GM13976 (cell line): ENCODE data around the gene NMD3.
A peak's percentile ranks its signal among the peaks of the same experiment; 100 is the strongest.
"Not testable (repeated sequence)": the region's sequence is repeated elsewhere in the genome, so short reads cannot be mapped to it uniquely, and the experiment has no call there.

Experiments
- DNase-seq: peaks from one replicate; pipeline ENCODE4 v3.0.0; 2012; ENCODE audit warnings: low spot score
- in situ Hi-C: fragments of 300-500 bp; cut with MboI; formaldehyde crosslinking; loops from one replicate; pipeline ENCODE4 v1.12.0; 2022; ENCODE audit warnings: low sequenced_read_pairs, mixed read lengths, inconsistent platforms; ENCODE audit not compliant: unreplicated experiment
- TF ChIP-seq, protein P1 (sequence below): IDR thresholded peaks from 2 replicates; pipeline ENCODE4 v1.5.1; 2012; ENCODE audit warnings: borderline replicate concordance, mild to moderate bottlenecking; ENCODE audit not compliant: insufficient read depth; ENCODE audit errors: extremely low read depth, missing control alignments, control extremely low read depth

The NMD3 gene

DNA sequence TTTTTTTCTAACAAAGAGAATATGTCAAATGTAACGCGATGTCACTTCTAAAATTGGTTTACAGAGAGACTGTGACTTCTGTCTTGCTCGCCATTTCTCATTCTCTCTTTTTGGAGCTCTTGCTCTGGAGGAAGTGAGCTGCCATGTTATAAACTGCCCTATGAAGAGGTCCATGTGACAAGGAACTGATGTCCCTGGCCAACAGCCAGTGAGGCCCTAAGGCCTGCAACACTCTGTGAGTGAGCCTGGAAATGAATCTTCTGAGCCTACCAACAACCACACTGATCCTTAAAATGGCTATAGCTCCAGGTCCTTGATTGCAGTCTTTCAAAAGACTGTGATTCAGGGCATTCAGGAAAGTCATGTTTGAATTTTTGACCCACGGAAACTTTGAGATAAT lies 49.9 kb downstream of the NMD3 start:
- TF ChIP-seq, protein P1, sequence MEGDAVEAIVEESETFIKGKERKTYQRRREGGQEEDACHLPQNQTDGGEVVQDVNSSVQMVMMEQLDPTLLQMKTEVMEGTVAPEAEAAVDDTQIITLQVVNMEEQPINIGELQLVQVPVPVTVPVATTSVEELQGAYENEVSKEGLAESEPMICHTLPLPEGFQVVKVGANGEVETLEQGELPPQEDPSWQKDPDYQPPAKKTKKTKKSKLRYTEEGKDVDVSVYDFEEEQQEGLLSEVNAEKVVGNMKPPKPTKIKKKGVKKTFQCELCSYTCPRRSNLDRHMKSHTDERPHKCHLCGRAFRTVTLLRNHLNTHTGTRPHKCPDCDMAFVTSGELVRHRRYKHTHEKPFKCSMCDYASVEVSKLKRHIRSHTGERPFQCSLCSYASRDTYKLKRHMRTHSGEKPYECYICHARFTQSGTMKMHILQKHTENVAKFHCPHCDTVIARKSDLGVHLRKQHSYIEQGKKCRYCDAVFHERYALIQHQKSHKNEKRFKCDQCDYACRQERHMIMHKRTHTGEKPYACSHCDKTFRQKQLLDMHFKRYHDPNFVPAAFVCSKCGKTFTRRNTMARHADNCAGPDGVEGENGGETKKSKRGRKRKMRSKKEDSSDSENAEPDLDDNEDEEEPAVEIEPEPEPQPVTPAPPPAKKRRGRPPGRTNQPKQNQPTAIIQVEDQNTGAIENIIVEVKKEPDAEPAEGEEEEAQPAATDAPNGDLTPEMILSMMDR, result no peak
- DNase-seq, result no peak
- in situ Hi-C loops, result loop anchor here (10.0 kb wide), 1 partner anchor 144 kb away; no protein-coding TSS in a partner anchor

DNA sequence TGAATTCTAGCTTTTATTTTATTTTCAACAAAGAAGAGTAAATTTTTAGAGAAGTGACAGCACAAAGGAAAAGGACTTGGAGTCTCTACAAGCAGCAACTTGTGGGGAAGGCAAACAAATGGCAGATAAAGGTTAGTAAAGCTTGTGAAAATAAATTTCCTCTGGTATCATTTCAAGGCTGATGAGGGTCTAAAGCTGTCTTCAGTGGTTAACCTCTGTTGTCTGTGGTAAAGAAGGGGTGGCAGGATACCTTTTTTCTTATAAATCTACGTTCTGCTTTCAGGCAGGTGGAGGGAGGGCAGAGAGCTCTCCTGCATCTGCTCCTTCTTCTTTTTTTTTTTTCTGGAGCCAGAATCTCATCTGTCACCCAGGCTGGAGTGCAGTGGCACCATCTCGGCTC lies 50.5 kb downstream of the NMD3 start:
- no peak for DNase-seq
- in situ Hi-C loops, result loop anchor here (10.0 kb wide), 1 partner anchor 143 kb away; no protein-coding TSS in a partner anchor

DNA sequence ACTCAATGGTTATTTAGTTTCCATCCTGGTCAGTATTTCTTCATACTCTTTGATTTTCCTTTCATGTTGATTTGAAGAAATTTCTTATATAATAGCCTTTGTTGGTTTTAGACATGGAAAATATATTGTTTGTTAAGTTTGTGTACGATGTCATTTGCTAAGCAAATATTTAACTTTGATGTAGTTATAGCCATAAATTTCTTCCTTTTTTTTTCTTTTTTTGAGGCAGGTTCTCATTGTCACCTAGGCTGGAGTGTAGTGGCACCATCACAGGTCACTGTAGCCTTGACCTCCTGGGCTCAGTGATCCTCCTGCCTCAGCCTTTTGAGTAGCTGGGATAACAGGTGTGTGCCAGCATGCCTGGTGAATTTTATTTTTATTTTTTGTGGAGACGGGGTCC lies 51.4 kb downstream of the NMD3 start:
- DNase-seq, result no peak
- TF ChIP-seq, protein P1, result no peak
- in situ Hi-C loops, result loop anchor here (10.0 kb wide), 1 partner anchor 142 kb away; no protein-coding TSS in a partner anchor

More for the DNA sequence above, 50.5 kb downstream of the NMD3 start:
- TF ChIP-seq, protein P1, result no peak

DNA sequence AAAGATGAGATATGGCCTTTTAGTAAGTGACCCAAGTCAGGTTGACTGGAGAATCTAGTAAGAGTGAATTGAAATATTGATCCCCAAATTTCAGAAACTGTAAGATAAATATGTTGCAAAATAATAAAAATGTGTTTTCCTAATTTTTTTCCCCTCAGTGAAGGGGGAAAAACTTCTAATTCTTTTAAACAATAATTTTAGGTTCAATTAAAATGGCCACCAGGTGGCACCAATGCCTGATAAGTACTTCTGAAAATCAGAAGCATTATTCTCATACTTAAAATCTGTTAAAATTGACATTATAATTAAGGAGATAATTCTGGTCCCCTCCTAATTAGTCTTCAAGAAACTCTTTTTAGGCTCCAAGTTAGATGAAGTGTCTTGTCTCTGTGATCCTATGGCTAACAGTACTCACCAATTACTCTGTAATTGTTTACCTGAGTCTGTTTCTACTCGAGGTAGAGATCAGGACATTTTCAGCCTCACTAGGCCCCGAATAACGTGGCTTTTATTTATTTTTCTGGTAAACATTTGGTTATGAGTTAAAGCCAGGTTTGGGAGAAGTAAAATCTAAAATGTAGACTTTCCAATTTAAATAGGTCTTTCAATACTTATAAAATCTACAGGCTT lies 52.6 kb downstream of the NMD3 start:
- TF ChIP-seq, protein P1, result no peak
- peak; percentile 9 for DNase-seq
- in situ Hi-C loops, result loop anchor here (10.0 kb wide), 1 partner anchor 141 kb away; no protein-coding TSS in a partner anchor

DNA sequence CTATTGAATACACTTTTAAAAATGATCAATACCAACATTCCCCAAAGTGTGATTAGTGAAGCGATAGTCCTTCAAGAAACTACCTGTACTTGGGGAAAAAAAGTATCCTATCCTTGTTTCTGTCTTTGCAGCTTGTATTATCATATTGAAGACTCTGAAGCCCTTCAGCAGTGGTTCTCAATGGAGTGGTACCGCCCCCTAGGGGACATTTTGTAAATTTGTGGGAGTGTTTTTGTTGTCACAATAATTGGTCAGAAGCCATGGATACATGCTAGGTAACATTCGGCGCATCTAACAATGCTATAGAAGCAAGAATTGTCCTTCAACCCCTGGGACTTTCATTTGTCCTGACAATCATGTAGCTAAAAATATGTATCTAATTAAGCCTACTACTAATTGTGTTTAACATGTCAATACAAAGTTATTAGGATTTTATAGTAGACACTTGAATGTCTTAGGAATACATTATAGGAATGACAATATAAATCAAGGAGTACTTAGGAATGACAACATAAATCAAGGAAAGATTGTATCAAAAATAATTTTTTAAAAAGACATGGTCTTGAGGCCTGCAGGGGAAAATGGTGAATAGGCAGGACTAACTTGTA lies 53.7 kb downstream of the NMD3 start:
- TF ChIP-seq, protein P1, result peak; percentile 42
- in situ Hi-C loops, result loop anchor here (10.0 kb wide), 1 partner anchor 140 kb away; no protein-coding TSS in a partner anchor
- peak; percentile 32 for DNase-seq

DNA sequence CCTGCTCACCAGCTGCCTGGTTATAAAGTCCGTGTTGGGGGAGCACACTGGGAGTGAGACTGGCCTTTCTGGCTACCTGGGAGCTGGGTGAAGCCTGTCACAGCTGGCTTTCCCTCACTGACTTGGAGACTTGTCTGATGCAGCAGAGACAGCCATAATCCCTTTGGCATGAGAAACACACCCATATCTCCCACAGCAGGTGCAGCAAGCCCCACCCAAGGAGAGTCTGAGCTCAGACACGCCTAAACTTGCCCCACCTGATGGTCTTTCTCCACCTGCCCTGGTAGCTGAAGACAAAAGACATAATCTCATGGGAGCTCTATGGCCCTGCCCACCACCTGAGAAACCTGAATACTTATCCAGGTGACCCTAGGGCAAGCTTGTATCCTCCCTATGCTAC lies 54.8 kb downstream of the NMD3 start:
- in situ Hi-C loops, result loop anchor here (10.0 kb wide), 1 partner anchor 139 kb away; no protein-coding TSS in a partner anchor
- no peak for DNase-seq

DNA sequence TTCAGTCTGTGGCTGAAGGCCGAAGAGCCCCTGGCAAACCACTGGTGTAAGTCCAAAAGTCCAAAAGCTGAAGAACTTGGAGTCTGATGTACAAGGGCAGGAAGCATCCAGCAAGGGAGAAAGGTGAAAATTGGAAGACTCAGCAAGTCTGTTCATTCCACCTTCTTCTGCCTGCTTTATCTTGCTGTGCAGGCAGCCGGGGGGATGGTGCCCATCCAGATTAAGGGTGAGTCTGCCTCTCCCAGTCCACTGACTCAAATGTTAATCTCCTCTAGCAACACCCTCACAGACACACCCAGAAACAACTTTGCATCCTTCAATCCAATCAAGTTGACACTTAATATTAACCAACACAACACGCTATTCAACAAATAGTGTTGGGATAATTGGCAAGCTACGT lies 61.3 kb downstream of the NMD3 start:
- DNase-seq, in situ Hi-C loops: not testable (repeated sequence)

More for the DNA sequence above, 54.8 kb downstream of the NMD3 start:
- TF ChIP-seq, protein P1, result no peak
